ENCODE results near the gene ST6GALNAC1.

DNA sequence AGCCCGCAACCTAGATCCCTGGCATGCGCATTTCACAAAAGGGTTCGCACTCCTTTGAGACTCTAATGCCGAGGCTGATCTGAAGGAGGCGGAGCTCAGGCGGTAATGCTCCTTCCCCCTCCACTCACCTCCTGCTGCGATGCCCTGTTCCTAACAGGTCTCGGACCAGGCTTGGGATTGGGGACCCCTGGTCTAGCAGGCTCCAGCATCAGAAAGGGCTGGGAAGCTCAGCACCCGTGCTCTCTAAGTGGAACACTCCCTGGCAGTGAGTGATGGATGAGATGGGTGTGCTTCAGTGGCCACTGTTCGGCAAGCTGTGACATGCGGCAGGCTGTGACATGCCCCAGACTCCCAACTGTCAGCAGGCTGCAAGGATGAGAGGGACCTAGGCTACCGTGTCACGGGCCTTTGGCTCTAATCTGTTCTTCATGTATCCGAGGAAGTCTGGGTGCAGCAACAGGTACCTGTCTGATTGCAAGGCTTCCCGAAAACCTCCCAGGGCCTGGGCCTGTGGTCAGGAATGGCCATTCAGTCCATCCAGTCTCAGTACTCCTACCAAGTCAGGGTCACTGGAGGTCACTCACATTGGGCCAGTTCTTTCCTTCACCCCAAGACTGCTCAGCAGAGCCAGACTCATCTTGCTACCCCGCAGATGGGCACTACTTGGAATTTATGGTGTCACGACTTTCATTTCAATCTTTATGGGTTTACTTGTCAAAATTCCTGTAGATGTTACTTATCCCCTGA, 56.6 kb downstream of the ST6GALNAC1 start:
- TF ChIP-seq, protein P1, sequence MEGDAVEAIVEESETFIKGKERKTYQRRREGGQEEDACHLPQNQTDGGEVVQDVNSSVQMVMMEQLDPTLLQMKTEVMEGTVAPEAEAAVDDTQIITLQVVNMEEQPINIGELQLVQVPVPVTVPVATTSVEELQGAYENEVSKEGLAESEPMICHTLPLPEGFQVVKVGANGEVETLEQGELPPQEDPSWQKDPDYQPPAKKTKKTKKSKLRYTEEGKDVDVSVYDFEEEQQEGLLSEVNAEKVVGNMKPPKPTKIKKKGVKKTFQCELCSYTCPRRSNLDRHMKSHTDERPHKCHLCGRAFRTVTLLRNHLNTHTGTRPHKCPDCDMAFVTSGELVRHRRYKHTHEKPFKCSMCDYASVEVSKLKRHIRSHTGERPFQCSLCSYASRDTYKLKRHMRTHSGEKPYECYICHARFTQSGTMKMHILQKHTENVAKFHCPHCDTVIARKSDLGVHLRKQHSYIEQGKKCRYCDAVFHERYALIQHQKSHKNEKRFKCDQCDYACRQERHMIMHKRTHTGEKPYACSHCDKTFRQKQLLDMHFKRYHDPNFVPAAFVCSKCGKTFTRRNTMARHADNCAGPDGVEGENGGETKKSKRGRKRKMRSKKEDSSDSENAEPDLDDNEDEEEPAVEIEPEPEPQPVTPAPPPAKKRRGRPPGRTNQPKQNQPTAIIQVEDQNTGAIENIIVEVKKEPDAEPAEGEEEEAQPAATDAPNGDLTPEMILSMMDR (IDR thresholded peaks at IDR 0.05) = no peak
- TF ChIP-seq POLR2A (IDR thresholded peaks at IDR 0.05) = no peak

All from ovary (tissue), 3 donors.